Medulla oblongata (tissue), 1 donor: Measurements from ENCODE around the gene AADACL3.
"Not testable (repeated sequence)": the region's sequence is repeated elsewhere in the genome, so short reads cannot be mapped to it uniquely, and the experiment has no call there.

Experiments
- DNase-seq: peaks from one replicate; pipeline ENCODE4 v3.0.0-alpha.2; 2015; ENCODE audit errors: extremely low spot score

Gene AADACL3

GRCh38 chr1:12715896-12716437 is at the start of gene AADACL3:
Gene AADACL3, plus strand, starts transcription at chr1:12716110. Its CDS starts 67 bp downstream, at chr1:12716177.
- DNase-seq, result no peak

GRCh38 chr1:12666141-12666735 is 49.7 kb upstream of the AADACL3 start:
- DNase-seq, result no peak

GRCh38 chr1:12669529-12670068 is 46.3 kb upstream of the AADACL3 start:
- DNase-seq, result no peak

- DNase-seq, result no peak
Observed at GRCh38 chr1:12674358-12674757, 41.6 kb upstream of the AADACL3 start.

GRCh38 chr1:12676122-12676521 is 39.8 kb upstream of the AADACL3 start:
- not testable (repeated sequence) for DNase-seq

GRCh38 chr1:12677565-12677964 is 38.3 kb upstream of the AADACL3 start:
- DNase-seq, result peak; percentile 39

GRCh38 chr1:12678350-12678749 is 37.6 kb upstream of the AADACL3 start:
- DNase-seq, result no peak

GRCh38 chr1:12678820-12679219 is 37.1 kb upstream of the AADACL3 start:
- no peak for DNase-seq

- DNase-seq, result peak; percentile 36
Observed at GRCh38 chr1:12690156-12690555, 25.8 kb upstream of the AADACL3 start.

GRCh38 chr1:12692967-12693782 is 22.7 kb upstream of the AADACL3 start:
- no peak for DNase-seq

- no peak for DNase-seq
Observed at GRCh38 chr1:12696658-12697057, 19.3 kb upstream of the AADACL3 start.

GRCh38 chr1:12697397-12697796 is 18.5 kb upstream of the AADACL3 start:
- no peak for DNase-seq

- DNase-seq, result no peak
Observed at GRCh38 chr1:12703821-12704451, 12.0 kb upstream of the AADACL3 start.

GRCh38 chr1:12706061-12706460 is 9.8 kb upstream of the AADACL3 start:
- no peak for DNase-seq

GRCh38 chr1:12708396-12709090 is 7.4 kb upstream of the AADACL3 start:
- no peak for DNase-seq

GRCh38 chr1:12709091-12709491 is 6.8 kb upstream of the AADACL3 start:
- no peak for DNase-seq

- DNase-seq, result no peak
Observed at GRCh38 chr1:12709696-12710095, 6.2 kb upstream of the AADACL3 start.

GRCh38 chr1:12711536-12711935 is 4.4 kb upstream of the AADACL3 start:
- no peak for DNase-seq

GRCh38 chr1:12712076-12712475 is 3.8 kb upstream of the AADACL3 start:
- no peak for DNase-seq

GRCh38 chr1:12712929-12713328 is 3.0 kb upstream of the AADACL3 start:
- DNase-seq, result no peak

GRCh38 chr1:12713651-12714050 is 2.3 kb upstream of the AADACL3 start:
- DNase-seq, result not testable (repeated sequence)
